RWPE1 (cell line): Measurements from ENCODE around the gene NCAM2.
A peak's percentile ranks its signal among the peaks of the same experiment; 100 is the strongest.

ENCODE experiments used
- CTCF ChIA-PET: fragments of 350-600 bp; sonication (Branson Sonifier 250); formaldehyde crosslinking; extraction: SDS; loops from one replicate; lab custom pipeline; 2021; lab: Yijun Ruan, JAX
- POLR2A ChIA-PET: fragments of 400-600 bp; formaldehyde crosslinking; extraction: SDS; loops from one replicate; lab custom pipeline; 2020; ENCODE audit warnings: antibody characterized with exemption; ENCODE audit not compliant: low non-redundant PET; lab: Yijun Ruan, JAX
- DNase-seq: peaks from one replicate; pipeline ENCODE4 v3.0.0; 2012; ENCODE audit warnings: low spot score
- H3K27ac ChIP-seq: fragments of 450-650 bp; 2 replicates; pipeline ENCODE4 v1.5.1; 2017
- TF ChIP-seq, protein P1 (sequence below): fragments of 450-650 bp; conservative IDR thresholded peaks from 2 replicates; pipeline ENCODE4 v1.5.1; 2017; ENCODE audit warnings: low read depth, mild to moderate bottlenecking

NCAM2 gene

GRCh38 chr21:21101911-21102310 lies 103.7 kb downstream of the NCAM2 start:
- DNase-seq, result peak; percentile 2
- POLR2A ChIA-PET, result no interaction called here
- TF ChIP-seq, protein P1, sequence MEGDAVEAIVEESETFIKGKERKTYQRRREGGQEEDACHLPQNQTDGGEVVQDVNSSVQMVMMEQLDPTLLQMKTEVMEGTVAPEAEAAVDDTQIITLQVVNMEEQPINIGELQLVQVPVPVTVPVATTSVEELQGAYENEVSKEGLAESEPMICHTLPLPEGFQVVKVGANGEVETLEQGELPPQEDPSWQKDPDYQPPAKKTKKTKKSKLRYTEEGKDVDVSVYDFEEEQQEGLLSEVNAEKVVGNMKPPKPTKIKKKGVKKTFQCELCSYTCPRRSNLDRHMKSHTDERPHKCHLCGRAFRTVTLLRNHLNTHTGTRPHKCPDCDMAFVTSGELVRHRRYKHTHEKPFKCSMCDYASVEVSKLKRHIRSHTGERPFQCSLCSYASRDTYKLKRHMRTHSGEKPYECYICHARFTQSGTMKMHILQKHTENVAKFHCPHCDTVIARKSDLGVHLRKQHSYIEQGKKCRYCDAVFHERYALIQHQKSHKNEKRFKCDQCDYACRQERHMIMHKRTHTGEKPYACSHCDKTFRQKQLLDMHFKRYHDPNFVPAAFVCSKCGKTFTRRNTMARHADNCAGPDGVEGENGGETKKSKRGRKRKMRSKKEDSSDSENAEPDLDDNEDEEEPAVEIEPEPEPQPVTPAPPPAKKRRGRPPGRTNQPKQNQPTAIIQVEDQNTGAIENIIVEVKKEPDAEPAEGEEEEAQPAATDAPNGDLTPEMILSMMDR, result no peak
- no peak overlapping the region for H3K27ac ChIP-seq
- CTCF ChIA-PET, result no interaction called here

GRCh38 chr21:21102896-21103295 lies 104.7 kb downstream of the NCAM2 start:
- no peak for DNase-seq
- TF ChIP-seq, protein P1, result no peak
- H3K27ac ChIP-seq, result no peak overlapping the region
- ChIA-PET CTCF (no interaction called here), POLR2A (no interaction called here)

DNA sequence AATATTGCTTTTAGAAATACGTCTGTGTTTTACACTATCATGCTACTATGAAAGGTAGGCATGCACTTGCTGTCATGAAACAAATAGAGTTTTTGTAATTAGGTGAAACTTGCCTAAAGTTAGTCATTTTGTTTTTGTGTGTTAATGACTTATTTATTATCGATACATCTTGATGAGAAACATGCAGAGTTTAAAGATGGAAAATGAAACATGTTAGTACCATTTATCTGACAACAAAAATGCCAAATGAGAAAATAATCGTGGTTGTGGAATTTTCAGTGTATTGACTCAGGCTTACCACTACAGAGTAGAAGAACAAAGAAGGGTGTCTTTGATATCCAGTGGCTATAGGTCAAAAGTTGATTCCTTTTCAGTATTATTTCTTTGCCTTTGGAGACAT lies 105.5 kb downstream of the NCAM2 start:
- POLR2A ChIA-PET, result no interaction called here
- TF ChIP-seq, protein P1, result no peak
- DNase-seq, result no peak
- CTCF ChIA-PET, result no interaction called here
- no peak overlapping the region for H3K27ac ChIP-seq

GRCh38 chr21:21109736-21110135 lies 111.5 kb downstream of the NCAM2 start:
- no peak for DNase-seq
- ChIA-PET POLR2A (no interaction called here), CTCF (no interaction called here)
- TF ChIP-seq, protein P1, result no peak
- H3K27ac ChIP-seq, result no peak overlapping the region

DNA sequence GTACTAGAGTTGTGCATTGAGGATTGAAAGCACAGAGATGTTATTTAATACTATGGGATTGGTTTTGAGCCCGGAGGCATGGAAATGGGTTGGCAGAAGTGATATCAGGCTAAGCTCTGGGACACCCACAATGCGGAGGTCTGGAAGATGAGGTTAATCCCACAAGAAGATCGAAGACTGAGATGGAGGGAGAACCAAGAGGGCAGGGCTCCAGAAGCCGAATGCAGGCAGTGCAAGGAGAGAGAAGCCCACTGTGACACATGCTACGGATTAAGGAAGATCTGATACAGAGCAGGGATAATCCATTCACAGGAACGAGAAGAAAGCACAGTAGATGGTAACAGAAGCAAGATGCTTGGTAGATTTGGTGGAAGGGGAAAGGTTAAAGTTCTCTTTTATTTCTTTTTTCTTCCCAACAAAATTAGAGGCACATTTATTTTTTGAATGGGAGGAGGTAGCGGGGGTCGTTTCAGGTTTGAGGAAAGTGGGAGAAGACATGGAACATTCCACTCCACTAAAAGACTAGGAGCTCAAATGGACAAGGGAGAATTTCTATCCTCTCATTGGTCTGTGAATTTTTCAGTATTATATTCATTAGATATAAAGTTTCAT lies 113.2 kb downstream of the NCAM2 start:
- TF ChIP-seq, protein P1, result no peak
- POLR2A ChIA-PET, result no interaction called here
- DNase-seq, result no peak
- CTCF ChIA-PET, result no interaction called here
- no peak overlapping the region for H3K27ac ChIP-seq

- TF ChIP-seq, protein P1, result no peak
- DNase-seq, result no peak
- no peak overlapping the region for H3K27ac ChIP-seq
- POLR2A ChIA-PET, result no interaction called here
- CTCF ChIA-PET, result interaction anchor here (0.7 kb wide), 1 partner anchor 19 kb away, joined by 4 read pairs; no protein-coding TSS in a partner anchor
Observed at GRCh38 chr21:21114461-21114860, 116.3 kb downstream of the NCAM2 start.
